ENCODE measurements around the gene MANEA.

GRCh38 chr6:95649451-95649850 is 72.1 kb downstream of the MANEA start:
- no peak for TF ChIP-seq POLR2A (IDR thresholded peaks at IDR 0.05; ENCODE audit: low read length)
- no peak for TF ChIP-seq GATA1 (IDR thresholded peaks at IDR 0.05; ENCODE audit: low read depth, low read length)

All from erythroblast (primary cell).